PC-3 (cell line): ENCODE data around the gene NDUFAF8.

ENCODE experiments used
- CTCF ChIP-seq: fragments of 300-600 bp; sonication (generic); conservative IDR thresholded peaks from 2 replicates; pipeline ENCODE4 v1.5.1; 2017; ENCODE audit warnings: antibody characterized with exemption, low read depth, mild to moderate bottlenecking, low read length
- EZH2 ChIP-seq: fragments of 300-600 bp; sonication (generic); IDR thresholded peaks from one replicate; pipeline ENCODE4 v1.6.1; 2017; ENCODE audit warnings: antibody characterized with exemption, mild to moderate bottlenecking, low read length; ENCODE audit not compliant: unreplicated experiment
- EZH2phosphoT487 ChIP-seq: fragments of 300-600 bp; sonication (generic); IDR thresholded peaks from 2 replicates; pipeline ENCODE4 v1.6.1; 2018; ENCODE audit warnings: mild to moderate bottlenecking, antibody characterized with exemption, low read length, borderline replicate concordance

DNA sequence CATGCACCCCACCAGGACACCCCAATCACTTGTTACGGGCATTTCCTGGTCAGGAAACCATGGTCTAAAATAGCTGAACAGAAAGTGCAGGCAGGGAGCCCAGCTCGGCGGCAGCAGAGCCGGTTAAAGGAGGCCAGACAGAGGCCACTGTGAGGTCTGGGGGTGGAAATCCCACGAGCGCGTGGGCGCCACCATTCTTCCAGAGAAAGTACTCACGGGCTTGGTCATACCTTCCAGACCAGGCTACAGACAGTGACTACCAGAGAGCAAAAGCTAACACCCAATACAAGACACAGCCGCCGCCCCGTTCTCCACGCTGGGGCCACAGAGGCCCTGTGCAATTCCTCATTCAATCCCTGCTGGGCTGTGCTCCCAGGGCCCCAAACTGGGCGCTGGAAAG is 28.2 kb upstream of the NDUFAF8 start:
- TF ChIP-seq CTCF (no peak), EZH2 (no peak), EZH2phosphoT487 (no peak)
